PC-3 (cell line): Measurements from ENCODE around the gene TIMP1.

Experiments used
- EZH2 ChIP-seq: fragments of 300-600 bp; sonication (generic); IDR thresholded peaks from one replicate; pipeline ENCODE4 v1.6.1; 2017; ENCODE audit warnings: antibody characterized with exemption, mild to moderate bottlenecking, low read length; ENCODE audit not compliant: unreplicated experiment
- TF ChIP-seq, protein P1 (sequence below): fragments of 300-600 bp; sonication (generic); conservative IDR thresholded peaks from 2 replicates; pipeline ENCODE4 v1.5.1; 2017; ENCODE audit warnings: antibody characterized with exemption, low read depth, mild to moderate bottlenecking, low read length

DNA sequence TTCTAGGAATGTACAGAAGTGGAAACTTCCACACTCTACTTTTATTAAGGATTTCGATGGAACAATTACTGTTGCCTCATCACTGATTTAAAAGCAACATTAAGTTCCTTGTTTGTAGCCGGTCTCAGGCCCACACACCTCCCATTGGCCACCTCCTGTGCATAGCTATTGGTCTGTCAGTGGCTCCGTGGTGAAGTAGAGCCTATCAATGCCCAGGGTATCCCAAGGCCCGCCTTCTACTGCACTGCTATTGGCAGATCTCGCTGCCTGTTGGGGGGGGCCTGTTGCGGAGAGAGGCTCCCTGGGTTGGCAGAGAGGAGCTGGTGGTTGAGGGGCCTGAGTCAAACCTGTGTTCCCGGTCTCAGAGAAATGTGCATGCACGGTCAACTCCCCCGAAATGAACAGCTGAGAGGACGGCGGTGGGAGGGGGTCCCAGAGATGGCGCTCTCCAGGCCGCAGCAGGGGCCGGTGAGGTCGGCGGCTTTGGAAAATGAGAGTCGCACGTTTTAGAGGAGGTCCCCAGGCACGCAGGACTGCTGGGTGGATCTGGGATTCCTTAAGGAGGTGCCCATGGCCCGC is 26.1 kb upstream of the TIMP1 start:
- TF ChIP-seq, protein P1, sequence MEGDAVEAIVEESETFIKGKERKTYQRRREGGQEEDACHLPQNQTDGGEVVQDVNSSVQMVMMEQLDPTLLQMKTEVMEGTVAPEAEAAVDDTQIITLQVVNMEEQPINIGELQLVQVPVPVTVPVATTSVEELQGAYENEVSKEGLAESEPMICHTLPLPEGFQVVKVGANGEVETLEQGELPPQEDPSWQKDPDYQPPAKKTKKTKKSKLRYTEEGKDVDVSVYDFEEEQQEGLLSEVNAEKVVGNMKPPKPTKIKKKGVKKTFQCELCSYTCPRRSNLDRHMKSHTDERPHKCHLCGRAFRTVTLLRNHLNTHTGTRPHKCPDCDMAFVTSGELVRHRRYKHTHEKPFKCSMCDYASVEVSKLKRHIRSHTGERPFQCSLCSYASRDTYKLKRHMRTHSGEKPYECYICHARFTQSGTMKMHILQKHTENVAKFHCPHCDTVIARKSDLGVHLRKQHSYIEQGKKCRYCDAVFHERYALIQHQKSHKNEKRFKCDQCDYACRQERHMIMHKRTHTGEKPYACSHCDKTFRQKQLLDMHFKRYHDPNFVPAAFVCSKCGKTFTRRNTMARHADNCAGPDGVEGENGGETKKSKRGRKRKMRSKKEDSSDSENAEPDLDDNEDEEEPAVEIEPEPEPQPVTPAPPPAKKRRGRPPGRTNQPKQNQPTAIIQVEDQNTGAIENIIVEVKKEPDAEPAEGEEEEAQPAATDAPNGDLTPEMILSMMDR, result no peak
- TF ChIP-seq EZH2, result no peak
